DND-41 (cell line): Measurements from ENCODE around the gene CCDC85C.

Experiments
- CTCF ChIP-seq: IDR thresholded peaks from 2 replicates; pipeline ENCODE4 v1.5.1; 2012; ENCODE audit warnings: borderline replicate concordance, low read length, moderate library complexity, mild to moderate bottlenecking; ENCODE audit not compliant: poor library complexity, severe bottlenecking; ENCODE audit errors: extremely low read depth
- EZH2 ChIP-seq: IDR thresholded peaks from 3 replicates; pipeline ENCODE4 v1.6.1; 2012; ENCODE audit warnings: borderline replicate concordance, low read depth, mild to moderate bottlenecking, moderate library complexity, low read length, inconsistent platforms; ENCODE audit not compliant: severe bottlenecking

GRCh38 chr14:99512571-99513182, 91.3 kb downstream of the CCDC85C start:
- TF ChIP-seq EZH2 (no peak), CTCF (no peak)
